Peyer's patch (tissue), 4 donors: ENCODE results near the gene FAM229A.

ENCODE experiments used
- POLR2A ChIP-seq, 2 donors: fragments of 450-650 bp; IDR thresholded peaks; one replicate each; pipeline ENCODE4 v1.5.1; 2017; ENCODE audit warnings: antibody characterized with exemption in 2 of 2, mild to moderate bottlenecking in 2 of 2, moderate library complexity in 2 of 2
- TF ChIP-seq, protein P1 (sequence below), 6 experiments: fragments of 450-650 bp in 4 of 6; fragments of 200-600 bp in 2 of 6; sonication (generic) in 1 of 6; IDR thresholded peaks; one replicate each; pipeline ENCODE4 v1.5.1; 2017 to 2019; ENCODE audit warnings: antibody characterized with exemption in 6 of 6, mild to moderate bottlenecking in 3 of 6, moderate library complexity in 1 of 6

DNA sequence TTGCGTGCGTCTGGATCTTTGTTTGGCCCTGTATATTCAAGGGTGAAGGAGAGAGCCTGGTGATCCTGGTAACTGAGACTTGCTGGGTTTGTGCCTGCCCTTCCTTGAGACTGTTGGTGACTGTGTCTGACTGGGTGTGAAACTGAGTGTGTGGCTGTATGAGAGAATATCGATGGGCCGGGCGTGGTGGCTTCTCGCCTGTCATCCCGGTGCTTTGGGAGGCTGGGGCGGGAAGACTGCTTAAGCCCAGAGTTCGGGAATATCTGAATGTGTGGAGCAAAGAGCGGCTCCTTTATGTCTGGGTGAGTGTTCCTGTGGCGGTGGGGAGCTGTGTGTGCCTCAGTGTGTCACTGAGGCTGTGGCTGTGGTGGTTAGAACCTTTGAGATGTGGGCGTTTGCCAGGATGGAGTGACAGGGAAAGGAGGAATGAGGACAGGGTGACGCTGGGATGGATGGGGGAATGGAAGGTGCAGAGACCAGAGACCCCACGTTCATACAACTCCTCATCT, 23.6 kb downstream of the FAM229A start:
- TF ChIP-seq, protein P1, sequence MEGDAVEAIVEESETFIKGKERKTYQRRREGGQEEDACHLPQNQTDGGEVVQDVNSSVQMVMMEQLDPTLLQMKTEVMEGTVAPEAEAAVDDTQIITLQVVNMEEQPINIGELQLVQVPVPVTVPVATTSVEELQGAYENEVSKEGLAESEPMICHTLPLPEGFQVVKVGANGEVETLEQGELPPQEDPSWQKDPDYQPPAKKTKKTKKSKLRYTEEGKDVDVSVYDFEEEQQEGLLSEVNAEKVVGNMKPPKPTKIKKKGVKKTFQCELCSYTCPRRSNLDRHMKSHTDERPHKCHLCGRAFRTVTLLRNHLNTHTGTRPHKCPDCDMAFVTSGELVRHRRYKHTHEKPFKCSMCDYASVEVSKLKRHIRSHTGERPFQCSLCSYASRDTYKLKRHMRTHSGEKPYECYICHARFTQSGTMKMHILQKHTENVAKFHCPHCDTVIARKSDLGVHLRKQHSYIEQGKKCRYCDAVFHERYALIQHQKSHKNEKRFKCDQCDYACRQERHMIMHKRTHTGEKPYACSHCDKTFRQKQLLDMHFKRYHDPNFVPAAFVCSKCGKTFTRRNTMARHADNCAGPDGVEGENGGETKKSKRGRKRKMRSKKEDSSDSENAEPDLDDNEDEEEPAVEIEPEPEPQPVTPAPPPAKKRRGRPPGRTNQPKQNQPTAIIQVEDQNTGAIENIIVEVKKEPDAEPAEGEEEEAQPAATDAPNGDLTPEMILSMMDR (IDR thresholded peaks at IDR 0.05) = no peak
- no peak for TF ChIP-seq POLR2A (IDR thresholded peaks at IDR 0.05)
